GM10266 (cell line): Measurements from ENCODE around the gene USP21.
A peak's percentile ranks its signal among the peaks of the same experiment; 100 is the strongest.

ENCODE experiments used
- DNase-seq: peaks from one replicate; pipeline ENCODE4 v3.0.0; 2012; ENCODE audit errors: extremely low spot score
- CTCF ChIP-seq: IDR thresholded peaks from 2 replicates; pipeline ENCODE4 v1.5.1; 2012; ENCODE audit warnings: mild to moderate bottlenecking, low read depth; ENCODE audit not compliant: control insufficient read depth, insufficient read depth; ENCODE audit errors: missing control alignments

The USP21 gene

GRCh38 chr1:161200421-161200991, 41.2 kb downstream of the USP21 start:
- no peak for DNase-seq
- no peak for TF ChIP-seq CTCF

- no peak for TF ChIP-seq CTCF
- no peak for DNase-seq
These were observed 41.9 kb downstream of the USP21 start for GRCh38 chr1:161200992-161201835.

GRCh38 chr1:161201836-161202712, 42.8 kb downstream of the USP21 start, which contains the start of gene NDUFS2:
Gene NDUFS2 (plus strand): TSS chr1:161202367. CDS start chr1:161202386, 19 bp downstream.
- peak; percentile 30 for TF ChIP-seq CTCF
- DNase-seq: peak; percentile 92

DNA sequence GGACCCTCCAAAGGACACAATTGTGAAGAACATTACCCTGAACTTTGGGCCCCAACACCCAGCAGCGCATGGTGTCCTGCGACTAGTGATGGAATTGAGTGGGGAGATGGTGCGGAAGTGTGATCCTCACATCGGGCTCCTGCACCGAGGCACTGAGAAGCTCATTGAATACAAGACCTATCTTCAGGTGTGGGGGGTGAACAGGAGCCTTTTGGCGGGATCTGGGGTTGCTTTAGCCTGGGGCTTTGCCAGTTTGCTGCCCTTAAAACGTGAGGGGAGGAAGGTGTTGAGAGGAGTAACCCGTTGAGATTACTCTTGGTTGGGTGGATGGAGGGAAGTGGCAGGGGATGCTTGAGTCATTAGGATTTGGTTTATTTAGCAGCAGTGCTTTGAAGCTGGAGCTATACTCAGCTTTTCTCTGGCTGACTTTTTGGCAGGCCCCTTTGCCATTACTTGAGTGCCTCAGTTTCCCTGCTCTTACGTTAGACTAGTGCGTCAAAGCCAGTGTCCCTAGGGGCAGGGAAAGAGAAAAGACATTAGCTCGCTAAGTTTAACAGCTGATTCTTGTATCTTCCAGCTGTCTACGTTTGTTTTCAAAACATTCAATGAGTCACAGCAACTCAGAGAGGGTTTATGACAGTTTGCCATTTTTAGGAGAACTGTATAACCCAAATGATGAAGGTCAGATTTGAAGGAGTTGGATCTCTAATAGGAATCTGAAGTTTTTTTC, 47.3 kb downstream of the USP21 start:
- TF ChIP-seq CTCF: no peak
- DNase-seq: no peak

DNA sequence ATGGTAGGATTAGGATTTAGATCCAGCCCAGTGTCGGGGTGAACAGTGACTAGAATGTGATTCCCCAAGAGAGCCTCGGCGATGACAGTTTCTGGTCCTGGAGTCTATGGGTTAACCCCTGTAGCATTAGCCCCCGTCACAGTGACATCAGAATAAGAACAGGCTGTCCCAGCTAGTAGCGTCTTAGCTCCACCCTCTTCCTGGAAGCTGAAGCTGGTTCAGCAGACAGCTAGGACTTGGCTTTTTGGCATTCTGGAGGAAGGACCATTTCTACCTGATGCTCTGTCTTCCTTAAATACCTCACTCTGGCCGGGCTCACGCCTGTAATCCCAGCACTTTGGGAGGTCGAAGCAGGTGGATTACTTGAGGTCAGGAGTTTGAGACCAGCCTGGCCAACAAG, 47.9 kb downstream of the USP21 start:
- DNase-seq: no peak
- no peak for TF ChIP-seq CTCF

DNA sequence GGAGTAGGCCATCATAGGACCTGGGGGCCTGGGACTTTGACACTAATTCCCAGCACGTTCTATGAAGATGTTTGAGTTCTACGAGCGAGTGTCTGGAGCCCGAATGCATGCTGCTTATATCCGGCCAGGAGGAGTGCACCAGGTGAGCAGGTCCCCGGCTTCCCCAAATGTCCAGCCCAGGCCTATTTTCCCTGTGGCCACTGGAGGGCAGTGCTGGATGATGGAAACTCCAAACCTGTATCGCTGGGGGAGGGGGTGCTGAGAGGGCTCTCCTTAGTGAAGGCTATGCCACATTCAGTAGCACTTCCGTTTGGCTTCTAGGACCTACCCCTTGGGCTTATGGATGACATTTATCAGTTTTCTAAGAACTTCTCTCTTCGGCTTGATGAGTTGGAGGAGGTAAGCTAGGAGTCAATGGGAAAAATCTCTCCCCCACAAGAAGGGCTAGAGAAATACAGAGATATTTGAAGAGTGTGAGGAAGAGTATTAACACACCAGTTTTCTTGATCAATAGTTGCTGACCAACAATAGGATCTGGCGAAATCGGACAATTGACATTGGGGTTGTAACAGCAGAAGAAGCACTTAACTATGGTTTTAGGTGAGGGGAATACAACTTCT, 50.6 kb downstream of the USP21 start:
- TF ChIP-seq CTCF: peak; percentile 82
- peak; percentile 69 for DNase-seq
